HG03521 (cell line): ENCODE measurements around the gene GRIK1.

Experiments used
- ATAC-seq: cut with Tn5 transposase; IDR thresholded peaks from one replicate; pipeline ENCODE4 v1.9.1; 2021; ENCODE audit warnings: mild to moderate bottlenecking, moderate library complexity; ENCODE audit not compliant: unreplicated experiment

GRIK1 gene

DNA sequence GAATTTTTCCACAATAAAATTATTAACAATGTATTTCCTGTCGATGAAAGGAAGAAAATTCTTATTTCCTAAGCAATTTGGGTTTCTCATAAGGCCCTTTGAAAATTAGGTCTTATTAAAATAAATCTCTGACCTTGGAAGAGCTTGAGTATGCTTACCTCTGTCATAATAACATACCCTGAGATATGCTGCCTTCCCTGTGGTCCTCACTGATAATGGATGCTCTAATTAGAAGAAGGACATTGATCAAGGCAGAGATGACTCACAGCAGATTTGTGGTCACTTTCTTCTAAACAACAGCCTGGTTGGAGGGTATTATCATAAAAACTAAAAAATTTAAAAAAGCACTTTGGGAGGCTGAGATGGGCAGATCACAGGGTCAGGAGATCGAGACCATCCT, 217.8 kb downstream of the GRIK1 start:
- no peak for ATAC-seq

DNA sequence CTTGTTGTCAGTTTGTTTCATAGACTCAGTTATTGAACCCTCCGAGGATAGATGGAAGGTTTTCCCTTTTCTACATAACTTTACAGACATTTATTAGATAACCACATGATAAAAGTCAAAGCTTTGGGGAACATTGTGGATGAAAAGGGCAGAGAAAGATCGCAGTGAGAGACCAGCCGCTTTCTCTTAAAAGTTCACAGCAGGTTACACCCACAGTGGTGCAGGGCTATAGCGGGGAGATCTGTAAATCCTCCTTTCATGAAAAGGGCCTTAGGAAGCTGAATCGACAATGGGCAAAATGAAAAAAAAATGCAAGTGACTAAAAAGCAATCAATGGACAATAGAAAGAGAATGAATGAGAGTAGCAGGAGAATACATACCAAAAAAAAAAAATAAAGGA, 218.6 kb downstream of the GRIK1 start:
- ATAC-seq: no peak

- no peak for ATAC-seq
Measured at GRCh38 chr21:29719521-29719920, 220.3 kb downstream of the GRIK1 start.

GRCh38 chr21:29718081-29718815, 221.5 kb downstream of the GRIK1 start:
- ATAC-seq: no peak

GRCh38 chr21:29717659-29718058, 222.1 kb downstream of the GRIK1 start:
- ATAC-seq: no peak

- ATAC-seq: no peak
Measured at GRCh38 chr21:29716753-29717152, 223.0 kb downstream of the GRIK1 start.

DNA sequence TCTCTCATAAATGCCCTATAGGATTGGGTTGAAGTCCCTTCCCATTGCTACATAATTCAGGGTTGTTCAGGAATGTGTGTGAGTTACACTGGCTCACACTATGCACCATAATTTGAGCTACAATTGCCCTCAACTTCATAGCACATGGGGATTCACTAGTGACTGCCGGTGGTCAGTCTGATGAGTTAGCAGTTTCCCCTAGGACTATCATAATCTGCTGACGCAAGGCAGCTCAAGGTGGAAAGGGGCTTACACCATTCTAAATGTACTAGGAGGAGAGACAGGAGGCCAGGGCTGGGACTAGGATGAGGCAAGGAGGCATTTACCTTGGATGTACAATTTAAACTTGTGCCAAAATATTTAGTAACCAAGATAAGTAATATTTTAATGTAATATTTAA, 224.7 kb downstream of the GRIK1 start:
- no peak for ATAC-seq

DNA sequence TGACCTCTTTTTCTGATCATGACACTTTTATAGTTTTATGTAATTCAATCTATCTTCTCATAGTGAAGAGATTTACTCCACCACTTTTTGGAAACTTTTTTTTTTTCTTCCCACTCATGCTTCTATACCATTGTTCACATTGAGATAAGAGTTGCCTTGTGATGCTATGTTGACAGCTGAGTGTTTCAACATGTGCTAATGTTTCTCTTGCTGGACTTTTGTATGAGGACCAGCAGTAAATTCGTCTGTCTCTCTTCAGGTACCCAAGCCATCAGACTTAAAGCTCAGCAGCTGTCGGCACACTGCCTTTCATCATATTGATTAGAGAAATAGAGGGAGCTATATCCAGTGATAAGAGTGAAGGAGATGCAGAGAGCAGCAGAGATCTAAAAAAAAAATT, 227.0 kb downstream of the GRIK1 start:
- no peak for ATAC-seq

DNA sequence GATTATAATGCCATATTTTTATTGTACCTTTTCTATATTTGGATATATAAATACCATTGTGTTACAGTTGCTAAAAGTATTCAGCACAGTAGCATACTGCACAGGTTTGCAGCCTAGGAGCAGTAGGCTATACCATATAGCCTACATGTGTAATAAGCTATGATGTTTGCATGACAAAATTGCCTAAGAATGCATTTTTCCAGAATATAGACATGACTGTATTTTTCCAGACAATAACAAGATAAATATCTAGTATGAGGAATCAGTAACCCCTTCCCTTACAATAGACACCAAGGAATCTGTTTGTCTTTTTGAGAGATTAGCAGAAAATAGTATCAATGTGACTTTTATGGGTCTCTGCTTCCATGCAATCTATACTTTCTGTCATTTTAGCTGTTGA, 228.6 kb downstream of the GRIK1 start:
- no peak for ATAC-seq

- no peak for ATAC-seq
Measured at GRCh38 chr21:29710498-29710897, 229.3 kb downstream of the GRIK1 start.

- no peak for ATAC-seq
Measured at GRCh38 chr21:29708401-29708800, 231.4 kb downstream of the GRIK1 start.

- ATAC-seq: no peak
Measured at GRCh38 chr21:29704719-29705118, 235.1 kb downstream of the GRIK1 start.

- no peak for ATAC-seq
Measured at GRCh38 chr21:29701676-29702075, 238.1 kb downstream of the GRIK1 start.

- no peak for ATAC-seq
Measured at GRCh38 chr21:29697555-29698193, 242.1 kb downstream of the GRIK1 start.

GRCh38 chr21:29696937-29697336, 242.9 kb downstream of the GRIK1 start:
- no peak for ATAC-seq

DNA sequence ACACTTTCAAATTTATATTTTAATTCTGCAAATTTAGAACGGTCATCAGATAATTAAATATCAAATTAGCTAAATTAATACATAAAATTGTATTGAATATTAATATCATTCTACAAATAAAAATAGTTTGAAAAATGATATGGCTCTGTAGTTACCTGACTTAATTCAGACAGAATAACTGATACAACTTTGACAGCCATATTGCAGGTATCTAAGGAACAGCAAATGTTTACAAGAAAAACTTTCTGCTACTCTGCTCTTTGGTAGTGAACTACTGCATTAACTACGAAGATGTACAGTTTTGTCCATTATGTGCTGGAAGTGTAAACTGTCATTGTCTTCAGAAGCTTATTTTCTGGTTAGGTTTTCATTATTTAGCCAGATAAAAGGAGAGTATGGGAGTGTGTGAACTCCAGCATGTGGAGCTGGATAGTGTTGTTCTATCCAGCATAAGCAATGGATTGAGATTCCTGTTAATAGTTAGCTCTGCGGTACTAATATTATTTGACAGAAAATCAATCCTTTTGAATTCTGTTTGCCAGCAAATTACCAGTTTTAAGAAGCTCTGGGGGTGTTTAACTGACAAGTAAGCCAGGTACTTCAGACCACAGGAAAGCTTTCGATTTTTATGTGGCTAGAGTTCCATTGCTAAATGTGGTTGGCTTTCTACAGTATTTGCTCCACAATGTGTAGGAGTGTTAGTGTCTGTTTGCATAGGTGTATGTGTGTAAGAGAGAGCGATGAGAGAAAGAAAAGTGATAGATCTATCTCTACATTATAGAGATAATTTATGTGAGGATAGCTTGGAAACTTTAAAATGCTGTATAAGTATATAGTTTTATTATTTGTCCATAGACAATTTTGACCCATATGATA, 247.9 kb downstream of the GRIK1 start:
- no peak for ATAC-seq

GRCh38 chr21:29689753-29690152, 250.0 kb downstream of the GRIK1 start:
- ATAC-seq: no peak

- ATAC-seq: no peak
Measured at GRCh38 chr21:29684106-29684505, 255.7 kb downstream of the GRIK1 start.

DNA sequence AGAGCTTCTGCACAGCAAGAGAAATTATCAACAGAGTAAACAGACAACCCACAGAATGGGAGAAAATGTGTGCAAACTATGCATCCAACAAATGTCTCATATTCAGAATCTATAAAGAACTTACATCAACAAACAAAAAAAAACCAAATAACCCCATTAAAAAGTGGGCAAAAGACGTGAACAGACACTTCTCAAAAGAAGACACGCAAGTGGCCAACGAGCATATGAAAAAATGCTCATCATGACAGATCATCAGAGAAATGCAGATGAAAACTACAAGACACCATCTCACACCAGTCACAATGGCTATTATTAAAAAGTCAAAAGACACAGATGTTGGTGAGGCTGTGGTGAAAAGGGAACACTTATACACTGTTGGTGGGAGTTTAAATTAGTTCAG, 257.0 kb downstream of the GRIK1 start:
- ATAC-seq: no peak

GRCh38 chr21:29680273-29680672, 259.5 kb downstream of the GRIK1 start:
- ATAC-seq: no peak

- ATAC-seq: no peak
Measured at GRCh38 chr21:29678626-29679025, 261.2 kb downstream of the GRIK1 start.

DNA sequence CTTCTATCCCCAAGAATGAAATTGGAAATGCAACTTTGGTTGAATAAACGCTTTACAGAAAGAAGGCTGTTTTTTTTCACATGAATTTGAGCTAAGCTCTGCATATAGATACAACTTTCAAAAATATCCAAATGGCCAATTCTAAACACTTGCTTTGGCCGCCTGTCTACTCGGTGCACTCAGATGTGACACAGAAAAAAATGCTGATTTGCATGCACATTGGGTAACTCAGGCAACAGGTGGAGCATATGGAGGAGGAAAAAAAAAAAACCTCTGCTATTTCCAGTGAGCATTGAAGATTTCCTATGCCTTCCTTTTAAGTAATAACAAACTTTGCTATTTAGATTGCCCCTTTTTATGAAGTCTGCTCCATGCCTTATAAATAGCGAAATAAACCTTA, 262.5 kb downstream of the GRIK1 start:
- no peak for ATAC-seq
